Smooth muscle cell of trachea (primary cell): ENCODE data around the gene NGDN. TPM values are rescaled to one million over a fixed set of nuclear protein-coding genes. Genes with fewer than 3 reads are reported as not detected.

Experiments
- total RNA-seq: library from RNA; depleted of rRNA; stranded (reverse); fragments of >200 nt; gene quantifications from 2 replicates; pipeline ENCODE4 v1.2.1, GENCODE V29; 2014

The NGDN gene, protein sequence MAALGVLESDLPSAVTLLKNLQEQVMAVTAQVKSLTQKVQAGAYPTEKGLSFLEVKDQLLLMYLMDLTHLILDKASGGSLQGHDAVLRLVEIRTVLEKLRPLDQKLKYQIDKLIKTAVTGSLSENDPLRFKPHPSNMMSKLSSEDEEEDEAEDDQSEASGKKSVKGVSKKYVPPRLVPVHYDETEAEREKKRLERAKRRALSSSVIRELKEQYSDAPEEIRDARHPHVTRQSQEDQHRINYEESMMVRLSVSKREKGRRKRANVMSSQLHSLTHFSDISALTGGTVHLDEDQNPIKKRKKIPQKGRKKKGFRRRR
- total RNA-seq, result 35.1 and 62.0 TPM in 2 replicates

DNA sequence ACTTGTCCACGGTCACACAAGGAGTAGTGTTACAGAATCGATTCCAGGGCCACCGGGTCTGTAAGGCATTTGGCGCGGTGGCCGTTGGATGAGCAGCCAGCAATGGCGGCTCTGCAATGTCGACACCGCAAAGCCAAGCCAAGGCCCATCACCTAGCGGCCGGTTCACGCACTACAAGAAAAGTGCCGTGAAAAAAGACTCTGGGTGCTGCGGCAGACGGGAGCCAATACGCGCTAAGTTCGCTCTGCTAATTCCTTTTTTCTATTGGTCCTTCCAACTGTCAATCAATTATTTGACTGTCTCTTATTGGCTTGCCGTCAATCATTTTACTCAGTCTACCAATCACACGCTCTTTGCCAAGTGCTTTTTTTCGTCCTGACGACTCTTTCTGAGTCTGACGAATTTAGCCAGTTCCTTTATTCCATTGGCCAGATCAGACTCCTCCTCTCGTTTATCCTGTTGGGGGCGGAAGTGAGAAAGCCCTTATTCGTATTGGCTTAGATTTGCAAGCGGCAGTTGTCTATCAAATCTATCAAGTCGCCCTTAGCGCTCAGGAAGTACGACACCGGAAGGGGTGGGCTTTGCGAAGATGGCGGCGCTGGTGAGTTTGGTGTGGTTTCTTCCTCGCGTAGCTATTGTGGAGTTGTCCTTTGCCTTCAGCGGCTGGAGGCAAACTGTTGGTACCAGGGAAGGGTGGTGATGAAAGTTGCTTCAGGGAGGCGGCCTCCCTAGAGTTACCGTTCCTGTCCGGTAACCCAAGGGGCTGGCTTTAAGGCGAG lies at the start of gene NGDN:
Gene NGDN, plus strand, starts transcription at position 577 of the 779 bp plus-strand sequence. Its CDS starts 13 bp downstream, at position 590.

GRCh38 chr14:23435543-23436326 lies 33.8 kb upstream of the NGDN start, which contains the start of gene MYH7:
MYH7 (minus strand) TSS chr14:23435660; CDS start chr14:23433732, 1,928 bp downstream.

Other genes with a start within 250 kb of the NGDN start
- not detected in 2 replicates for gene RNF212B, start 231.8 kb upstream of the NGDN start, total RNA-seq
- gene HOMEZ, start 183.6 kb upstream of the NGDN start, total RNA-seq, result 4.2 and 8.6 TPM in 2 replicates
- 5.3 and 5.5 TPM in 2 replicates for gene PPP1R3E, start 166.8 kb upstream of the NGDN start, total RNA-seq
- 20.7 and 21.0 TPM in 2 replicates for gene BCL2L2, start 162.9 kb upstream of the NGDN start, total RNA-seq
- 76.5 and 86.2 TPM in 2 replicates for gene PABPN1, start 148.2 kb upstream of the NGDN start, total RNA-seq
- 7.4 and 28.0 TPM in 2 replicates for gene SLC22A17, start 116.8 kb upstream of the NGDN start, total RNA-seq
- 1.7 and 4.8 TPM in 2 replicates for gene EFS, start 104.5 kb upstream of the NGDN start, total RNA-seq
- not detected in 2 replicates for gene IL25, start 96.9 kb upstream of the NGDN start, total RNA-seq
- 0.44 and 0.50 TPM in 2 replicates for gene CMTM5, start 92.7 kb upstream of the NGDN start, total RNA-seq
- not detected in 2 replicates for gene MYH6, start 61.4 kb upstream of the NGDN start, total RNA-seq
- gene MYH7, start 34.0 kb upstream of the NGDN start, total RNA-seq, result not detected in 2 replicates
- gene ZFHX2, start 82.1 kb downstream of the NGDN start, total RNA-seq, result 0.15 and 0.66 TPM in 2 replicates
- 15.3 and 35.7 TPM in 2 replicates for gene THTPA, start 86.6 kb downstream of the NGDN start, total RNA-seq
- 10.5 and 17.2 TPM in 2 replicates for gene AP1G2, start 98.1 kb downstream of the NGDN start, total RNA-seq
- gene JPH4, start 109.1 kb downstream of the NGDN start, total RNA-seq, result not detected in 2 replicates
- 0.33 TPM in 1 of 2 replicates, not detected in the other for gene DHRS2, start 166.7 kb downstream of the NGDN start, total RNA-seq